NCI-H187 treated with DMSO at 0.1 percent for 48 hours (cell line): ENCODE results near the gene BICD1.

Source experiments
- DNase-seq: peaks from one replicate; lab custom pipeline; 2025; lab: John Stamatoyannopoulos, UW

Gene BICD1

DNA sequence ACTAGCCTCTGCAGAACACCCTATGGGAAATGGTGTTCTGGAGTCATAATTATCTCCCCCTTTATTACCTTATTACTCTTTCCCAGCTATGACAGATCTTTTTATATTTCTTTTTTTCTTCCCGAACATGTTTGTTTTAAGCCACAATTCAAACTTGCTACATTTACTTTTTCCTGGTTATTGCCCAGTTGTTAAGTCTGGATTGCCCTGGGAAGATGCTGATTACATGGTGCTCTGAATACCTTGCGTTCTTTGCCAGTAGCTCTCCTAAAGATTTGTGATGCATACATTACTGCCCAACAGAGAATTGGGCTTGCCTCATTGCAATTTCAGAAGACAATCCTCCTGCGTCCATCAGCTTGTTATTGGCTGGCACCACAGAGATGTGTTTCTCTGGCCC is 174.5 kb downstream of the BICD1 start:
- DNase-seq = no peak

DNA sequence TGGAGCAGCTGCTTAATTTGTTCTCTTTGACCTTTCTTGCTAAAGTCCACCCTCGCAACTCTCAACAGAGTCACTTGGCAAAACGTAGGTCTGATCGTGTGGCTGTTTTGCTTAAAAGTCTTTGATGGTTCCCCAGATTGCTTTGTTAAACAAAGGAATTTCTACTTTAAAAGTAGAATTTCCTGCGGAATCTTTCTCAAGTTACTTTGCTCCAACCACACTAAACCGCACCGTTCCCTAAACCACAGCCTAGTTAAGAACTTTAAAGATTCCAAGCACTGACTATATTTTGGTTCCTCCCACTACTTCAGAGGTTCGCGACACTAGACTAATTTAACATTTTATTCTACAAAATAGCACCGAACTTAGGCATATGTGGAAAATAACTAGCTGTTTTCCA is 177.9 kb downstream of the BICD1 start:
- no peak for DNase-seq

DNA sequence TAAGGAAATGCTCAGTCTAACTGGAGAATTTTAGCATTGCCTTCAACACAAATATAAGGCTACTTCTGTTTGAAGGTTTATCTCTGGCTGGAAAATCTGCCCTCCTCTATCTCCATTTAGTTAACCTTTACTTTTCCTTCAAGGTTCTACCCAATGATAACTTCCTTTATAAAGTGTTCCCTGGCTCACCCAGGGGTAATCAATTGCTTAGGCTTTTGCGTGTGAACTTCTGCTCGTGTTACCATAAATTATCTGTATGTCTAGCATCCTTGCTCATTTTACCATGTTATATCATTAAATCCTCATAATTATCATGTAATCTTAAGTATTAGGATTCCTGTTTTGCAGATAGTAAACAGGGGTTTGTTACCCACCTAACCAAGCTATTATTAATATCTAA is 178.4 kb downstream of the BICD1 start:
- no peak for DNase-seq

DNA sequence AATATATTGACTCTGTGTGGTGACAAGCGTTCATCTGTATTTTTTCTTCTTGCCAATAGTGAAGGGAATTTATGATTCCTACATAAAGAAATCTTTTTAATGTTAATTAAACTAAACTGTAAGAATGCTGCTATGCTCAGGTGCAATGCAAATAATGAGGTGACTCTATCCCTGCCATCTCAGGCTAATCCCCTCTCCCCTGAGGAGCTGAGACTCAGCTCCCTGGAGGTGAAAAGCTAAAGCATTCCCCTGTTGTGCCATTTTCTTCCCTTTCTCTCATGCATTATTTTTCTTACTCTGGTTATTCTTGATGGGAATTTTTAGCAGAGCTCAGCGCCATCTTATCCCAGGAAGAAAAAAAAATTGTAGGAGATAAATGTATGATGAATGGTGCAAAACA is 178.8 kb downstream of the BICD1 start:
- no peak for DNase-seq

DNA sequence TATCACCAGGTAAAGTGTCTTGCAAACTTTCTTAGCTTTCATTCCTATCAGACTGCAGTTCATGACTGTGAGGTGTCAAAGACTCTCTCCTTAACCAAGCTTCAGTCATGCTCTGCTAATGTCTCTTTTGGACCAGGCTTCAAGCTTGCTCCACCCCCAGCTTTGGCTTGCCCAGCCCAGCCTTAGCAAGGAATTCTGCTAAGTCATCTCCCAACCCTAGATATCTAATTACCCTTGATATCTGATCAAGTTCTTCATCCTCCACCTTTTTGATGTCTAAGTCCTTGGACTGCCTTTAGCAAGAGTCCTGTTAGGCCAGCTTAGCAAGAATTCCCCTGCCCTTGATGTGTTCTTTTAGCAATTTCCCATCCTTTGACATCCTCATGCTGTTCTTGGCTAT is 183.8 kb downstream of the BICD1 start:
- no peak for DNase-seq

DNA sequence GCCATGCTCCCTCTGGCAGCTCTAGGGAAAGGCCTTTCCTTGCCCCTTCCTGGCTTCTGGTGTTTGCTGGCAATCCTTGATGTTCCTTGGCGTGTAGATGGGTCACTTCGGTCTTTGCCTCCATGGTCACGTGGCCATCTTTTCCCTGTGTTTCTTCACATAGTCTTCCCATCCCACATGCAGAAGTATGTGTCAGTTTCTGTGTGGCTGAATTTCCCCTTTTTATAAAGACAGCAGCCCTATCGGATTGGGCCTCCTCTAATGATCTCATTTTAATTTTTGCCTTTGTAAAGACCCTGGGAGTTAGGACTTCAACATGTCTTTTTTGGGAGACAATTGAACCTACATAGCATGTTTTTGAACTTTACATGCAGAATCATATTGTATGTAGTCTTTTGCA is 185.5 kb downstream of the BICD1 start:
- DNase-seq = no peak

DNA sequence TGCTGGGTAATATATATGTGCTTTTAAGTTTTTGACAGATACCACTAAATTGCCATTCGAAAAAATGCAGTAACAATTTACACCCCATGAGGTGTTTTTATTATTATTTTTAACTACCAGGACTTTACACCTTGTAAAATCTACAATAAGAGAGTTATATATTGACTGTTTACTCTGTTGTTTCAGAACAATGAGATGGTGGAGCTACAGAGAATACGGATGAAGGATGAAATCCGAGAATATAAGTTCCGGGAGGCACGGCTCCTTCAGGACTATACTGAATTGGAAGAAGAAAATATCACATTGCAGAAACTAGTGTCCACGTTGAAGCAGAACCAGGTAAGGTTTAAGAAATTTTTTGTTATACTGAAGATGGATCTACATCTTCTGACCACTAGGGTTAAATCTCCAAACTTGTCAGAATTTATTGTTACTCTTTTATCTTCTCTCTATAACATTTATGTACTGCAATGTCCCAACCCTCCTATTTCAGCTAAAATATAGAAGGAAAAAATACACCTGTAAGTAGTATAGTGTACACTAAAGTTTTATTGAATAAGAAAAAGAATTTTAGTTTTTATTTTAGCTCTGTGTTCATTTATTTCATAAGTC is 187.3 kb downstream of the BICD1 start:
- DNase-seq = no peak

DNA sequence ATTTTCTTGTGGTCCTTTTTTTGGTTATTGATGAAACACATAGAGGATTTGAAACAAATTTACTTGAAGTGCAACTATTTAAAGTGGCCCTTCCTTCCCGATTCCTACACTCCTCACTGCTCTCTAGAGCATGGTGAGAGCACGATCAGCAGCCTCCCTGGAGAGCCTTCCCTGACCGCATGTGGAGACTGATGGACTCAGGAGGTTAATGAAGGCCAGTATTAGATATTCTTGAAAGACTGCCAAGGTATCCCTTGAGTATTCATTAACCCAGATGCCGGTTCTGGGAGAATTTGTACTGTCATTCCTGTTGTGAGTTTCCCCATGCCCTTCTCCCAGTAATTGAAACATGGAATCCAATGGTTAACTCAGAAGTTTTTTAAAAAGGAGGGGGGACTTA is 189.9 kb downstream of the BICD1 start:
- no peak for DNase-seq

DNA sequence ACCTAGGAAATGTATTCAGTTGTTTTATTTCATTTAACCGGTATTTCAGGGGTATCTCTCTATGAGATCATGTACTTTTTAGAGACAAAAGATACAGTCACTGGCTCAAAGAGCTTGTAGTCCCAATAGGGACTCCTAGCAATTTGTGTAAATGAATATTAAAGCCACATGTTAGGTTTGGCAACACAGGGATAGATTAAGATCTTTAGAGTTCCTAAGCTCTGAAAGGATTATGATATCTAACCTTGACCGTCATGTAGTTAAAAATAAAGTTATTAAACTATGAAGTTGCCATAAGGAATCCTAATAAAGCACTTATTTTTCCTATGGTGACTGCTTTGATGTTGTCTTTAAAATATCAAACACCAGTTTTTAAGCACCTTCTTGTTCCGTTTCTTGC is 192.3 kb downstream of the BICD1 start:
- no peak for DNase-seq

DNA sequence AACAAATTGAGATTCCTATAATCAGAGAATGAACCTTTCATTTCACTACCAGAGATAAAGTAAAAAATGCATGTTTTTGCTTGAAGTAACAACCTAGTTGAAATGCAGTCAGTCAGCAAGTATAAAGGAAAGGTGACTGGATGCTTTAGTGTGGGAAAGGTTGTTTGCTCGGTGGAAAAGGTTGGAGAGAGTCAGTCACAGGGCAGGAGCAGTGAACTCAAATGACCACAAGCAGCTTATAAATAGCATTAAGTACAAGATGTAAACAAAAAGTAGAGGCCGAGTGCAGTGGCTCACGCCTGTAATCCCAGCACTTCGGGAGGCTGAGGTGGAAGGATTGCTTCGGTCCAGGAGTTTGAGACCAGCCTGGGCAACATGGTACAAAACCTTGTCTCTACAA is 194.6 kb downstream of the BICD1 start:
- DNase-seq = no peak

DNA sequence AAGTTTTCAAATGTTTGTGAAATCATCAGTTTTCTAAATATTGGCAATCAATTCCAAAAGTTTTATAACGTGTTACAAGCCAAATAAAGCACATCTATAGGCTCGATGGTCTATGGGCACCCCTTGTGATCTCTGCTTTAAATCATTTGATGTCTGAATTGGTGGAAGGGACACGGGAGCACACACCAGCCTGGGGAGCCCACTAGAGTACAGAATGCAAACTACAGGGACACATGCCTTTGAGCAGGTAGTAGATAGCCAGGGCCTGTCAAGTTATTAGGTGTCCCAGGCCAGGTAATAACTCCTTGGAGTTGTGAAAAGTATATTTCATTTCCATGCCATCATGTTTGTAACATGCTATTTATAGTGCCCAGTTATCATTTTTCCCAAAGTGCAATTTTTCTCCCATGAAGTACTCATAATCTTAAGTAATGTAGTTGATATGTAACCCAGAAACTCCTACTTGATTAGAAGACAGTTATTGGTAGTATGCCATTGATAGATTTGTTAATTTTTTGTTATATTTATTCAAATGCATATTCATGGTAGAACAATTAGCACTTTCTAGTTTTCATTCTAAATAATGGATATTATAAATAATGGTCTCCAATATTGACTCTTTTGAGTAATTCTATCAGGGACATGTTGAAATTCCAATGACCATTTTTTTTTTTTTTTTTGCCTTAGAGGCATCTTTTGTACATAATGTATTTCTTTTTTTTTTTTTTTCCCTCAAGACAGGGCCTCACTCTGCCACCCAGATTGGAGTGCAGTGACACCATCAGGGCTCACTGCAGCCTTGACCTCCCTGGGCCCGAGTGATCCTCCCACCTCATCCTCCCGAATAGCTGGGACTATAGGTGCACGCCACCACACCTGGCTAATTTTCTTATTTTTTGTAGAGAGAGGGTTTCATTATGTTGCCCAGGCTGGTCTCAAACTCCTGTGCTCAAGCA is 195.8 kb downstream of the BICD1 start:
- no peak for DNase-seq

DNA sequence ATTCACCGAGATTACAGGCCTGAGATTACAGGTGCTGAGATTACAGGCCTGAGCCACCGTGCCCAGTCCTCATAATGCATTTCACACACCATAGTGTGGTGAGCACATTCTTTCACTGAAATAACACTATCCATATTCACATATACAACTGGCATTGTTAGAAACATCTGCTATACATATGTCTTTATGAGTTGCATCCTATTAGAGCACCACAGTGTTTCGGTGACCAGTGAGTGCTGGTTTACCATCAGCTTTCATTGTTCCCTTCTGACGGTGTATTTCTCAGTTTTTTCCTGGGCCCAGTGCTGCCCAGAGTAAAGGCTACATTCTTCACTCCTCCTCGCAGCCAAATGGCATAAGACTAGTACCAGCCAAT is 196.5 kb downstream of the BICD1 start:
- DNase-seq = no peak

DNA sequence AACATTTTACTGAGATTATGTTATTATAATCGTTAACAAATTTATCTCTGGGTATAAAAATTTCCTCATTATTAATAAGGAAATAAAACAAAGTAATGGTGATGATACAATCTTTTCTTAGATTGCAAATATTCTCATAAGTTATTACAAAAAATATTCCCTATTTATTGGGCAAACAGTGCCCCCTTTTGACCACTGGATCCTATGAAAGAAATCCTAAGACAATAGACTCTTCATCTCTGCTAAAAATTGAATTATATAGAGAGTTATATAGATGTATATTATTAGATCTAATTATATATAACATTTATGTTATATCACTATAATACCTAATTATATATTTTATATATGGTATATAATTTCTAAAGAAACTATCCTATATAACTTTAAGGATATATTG is 198.5 kb downstream of the BICD1 start:
- no peak for DNase-seq

DNA sequence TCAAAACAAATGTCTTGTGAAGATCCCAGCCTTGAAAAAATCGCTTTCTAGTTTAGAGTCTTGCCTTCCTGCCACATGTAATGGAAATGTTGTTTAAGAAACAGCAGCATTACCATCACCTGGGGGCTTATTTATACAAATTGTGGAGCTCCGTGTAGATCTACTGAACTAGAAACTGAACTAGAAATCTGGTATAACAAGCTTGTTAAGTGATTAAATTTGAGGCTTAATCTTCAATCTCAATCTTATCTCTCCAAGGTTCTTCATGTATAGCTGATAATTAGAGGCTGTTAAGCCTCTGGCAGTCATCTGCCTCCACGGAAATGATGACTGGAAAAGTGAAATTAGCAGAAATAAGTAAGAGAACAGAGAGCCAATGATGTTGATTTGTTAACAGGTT is 200.7 kb downstream of the BICD1 start:
- DNase-seq = no peak

DNA sequence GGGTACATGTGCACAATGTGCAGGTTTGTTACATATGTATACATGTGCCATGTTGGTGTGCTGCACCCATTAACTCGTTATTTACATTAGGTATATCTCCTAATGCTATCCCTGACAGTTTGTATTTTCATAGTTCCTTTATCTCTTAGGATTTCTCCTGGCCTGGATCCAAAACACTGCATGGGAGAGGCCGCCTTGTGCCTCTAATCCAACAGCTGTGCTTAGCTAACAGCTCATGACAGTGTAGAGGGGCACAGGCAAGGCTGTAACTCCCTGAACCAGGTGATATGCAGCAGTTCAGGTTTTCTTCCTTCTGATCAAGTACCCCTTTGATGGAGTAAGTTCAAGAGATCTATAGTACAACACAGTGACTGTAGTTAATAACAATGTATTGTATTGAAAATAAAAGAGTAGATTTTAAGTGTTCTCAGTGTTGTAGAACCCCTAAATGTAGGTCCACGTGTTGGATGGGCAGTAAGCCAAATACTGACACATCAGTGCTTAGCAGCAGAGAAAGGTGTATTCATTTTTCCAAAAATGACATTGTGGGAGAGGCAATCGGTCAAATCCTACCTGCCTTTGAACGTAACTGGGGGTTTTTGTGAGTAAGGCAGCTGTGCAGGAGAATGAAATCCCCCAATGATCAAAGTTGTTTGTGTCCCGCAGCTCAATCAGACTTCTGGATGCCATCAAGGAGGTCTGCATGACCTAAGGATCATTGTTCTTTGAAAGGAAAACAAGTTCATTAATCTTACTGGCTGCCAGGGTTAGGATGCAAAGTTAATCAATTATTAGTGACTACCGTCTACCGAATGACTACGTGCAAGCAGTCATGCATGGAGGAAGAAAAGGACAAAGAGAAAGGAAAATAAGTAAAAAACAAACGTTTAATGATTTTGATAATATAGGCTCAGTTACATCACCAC is 203.4 kb downstream of the BICD1 start:
- no peak for DNase-seq

DNA sequence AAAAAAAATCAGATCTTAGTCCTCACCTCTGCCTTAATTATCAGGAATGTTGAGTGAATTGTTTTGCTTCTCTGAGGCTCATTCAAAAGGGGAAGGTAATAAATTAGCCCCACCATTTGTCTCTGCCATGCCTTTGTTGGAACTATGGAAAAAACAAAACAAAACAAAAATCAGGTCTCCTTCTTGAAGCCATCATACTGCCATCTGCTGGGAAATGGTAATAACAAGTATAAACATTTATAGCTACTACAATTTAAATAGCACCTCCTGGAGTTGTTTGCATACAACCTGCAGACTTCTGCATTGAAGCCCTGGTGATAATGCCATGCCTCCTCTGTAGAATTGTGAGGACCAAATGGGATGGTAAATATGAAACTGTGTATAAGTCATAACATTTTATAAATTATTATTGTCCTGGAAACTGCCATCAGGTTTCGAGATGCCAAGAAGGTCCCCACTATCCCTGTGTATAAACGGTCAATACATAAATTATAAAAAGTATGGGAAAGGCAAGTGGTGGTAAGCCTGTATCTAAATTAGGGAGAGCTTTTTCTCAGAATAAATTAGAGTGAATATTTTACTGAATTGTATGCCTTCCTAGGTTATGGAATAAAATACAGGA is 205.5 kb downstream of the BICD1 start:
- peak; percentile 59 for DNase-seq

DNA sequence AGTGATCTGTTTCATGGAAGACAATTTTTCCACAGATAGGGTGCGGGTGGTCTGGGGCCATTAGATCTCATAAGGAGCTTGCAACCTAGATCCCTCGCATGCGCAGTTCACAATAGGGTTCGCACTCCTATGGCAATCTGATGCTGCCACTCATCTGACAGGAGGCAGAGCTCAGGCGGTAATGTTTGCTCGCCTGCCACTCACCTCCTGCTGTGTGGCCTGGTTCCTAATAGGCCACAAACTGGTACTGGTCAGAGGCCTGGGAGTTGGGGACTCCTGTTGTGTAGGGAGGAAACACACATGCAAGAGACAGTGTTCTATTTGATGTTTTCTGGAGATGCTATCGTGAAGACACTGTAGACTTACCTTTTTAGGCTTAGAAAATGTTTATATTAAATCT is 215.7 kb downstream of the BICD1 start:
- DNase-seq = no peak

DNA sequence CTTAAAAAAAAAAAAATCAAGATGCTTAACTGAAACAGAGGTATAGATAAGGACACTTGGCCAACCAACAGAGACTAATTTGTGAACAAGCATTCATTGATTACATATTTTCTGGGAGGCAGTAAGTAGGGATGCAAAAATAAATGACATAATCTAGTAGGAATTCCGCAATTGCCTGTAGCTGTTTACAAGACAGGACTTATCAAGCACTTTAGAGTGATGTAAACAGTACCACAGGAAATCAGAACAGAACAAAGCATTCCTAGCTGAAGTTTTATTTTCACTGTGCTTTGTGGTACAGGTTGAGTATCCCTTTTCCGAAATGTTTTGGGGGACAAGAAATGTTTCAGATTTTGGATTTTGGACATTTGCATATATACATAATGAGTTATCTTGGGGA is 224.5 kb downstream of the BICD1 start:
- DNase-seq = no peak

DNA sequence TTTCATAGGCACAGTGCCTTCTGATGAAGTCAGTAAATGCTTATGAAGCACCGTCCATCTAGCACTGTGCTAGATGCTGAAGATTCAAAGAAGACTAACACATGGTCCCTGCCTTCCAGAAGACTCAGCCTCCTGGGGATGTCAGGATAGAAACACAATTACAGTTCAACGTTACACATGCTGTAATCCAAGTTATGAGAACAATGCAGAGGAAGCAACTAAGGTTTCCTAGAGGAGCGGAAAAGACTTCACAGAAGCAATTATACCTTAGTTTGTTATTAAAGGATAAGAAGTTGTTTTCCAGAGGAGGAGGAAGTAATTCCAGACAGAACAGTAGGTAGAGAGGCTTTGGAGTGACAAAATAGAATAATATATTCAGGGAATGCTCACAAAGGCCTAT is 225.8 kb downstream of the BICD1 start:
- DNase-seq = no peak

DNA sequence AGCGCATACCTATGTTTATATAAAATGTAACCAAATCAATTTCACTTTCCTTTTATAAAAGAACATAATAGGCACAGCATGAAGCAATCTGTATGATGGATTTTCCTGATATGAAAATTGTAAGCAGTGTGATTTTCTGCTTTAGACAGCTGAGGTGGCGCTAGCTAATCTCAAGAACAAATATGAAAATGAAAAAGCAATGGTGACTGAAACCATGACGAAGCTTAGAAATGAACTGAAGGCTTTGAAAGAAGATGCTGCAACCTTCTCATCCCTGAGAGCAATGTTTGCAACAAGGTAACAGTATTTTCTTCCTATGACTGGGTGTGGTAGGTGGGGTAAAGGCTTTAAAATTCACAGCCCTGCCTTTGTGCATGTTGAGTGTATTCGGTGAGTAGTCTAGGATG is 227.7 kb downstream of the BICD1 start:
- DNase-seq = no peak

DNA sequence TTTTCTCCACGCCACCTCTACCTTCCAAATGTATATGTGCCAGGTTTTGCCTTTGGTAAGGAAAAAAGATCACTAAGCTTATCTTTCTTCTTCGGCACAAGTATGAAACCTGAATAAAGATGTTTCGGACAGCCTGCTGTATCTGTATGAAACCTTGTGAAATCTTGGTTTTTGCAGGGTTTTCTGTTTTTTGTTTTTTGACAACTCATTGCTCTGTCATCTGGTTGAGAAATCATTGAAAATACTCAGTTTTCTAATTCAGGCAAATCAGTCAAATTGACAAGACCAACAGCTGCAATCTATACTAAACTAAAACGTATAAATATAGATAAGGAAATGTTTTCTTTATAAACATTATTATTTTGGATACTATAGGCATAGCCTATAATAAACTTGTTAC is 229.6 kb downstream of the BICD1 start:
- DNase-seq = no peak

DNA sequence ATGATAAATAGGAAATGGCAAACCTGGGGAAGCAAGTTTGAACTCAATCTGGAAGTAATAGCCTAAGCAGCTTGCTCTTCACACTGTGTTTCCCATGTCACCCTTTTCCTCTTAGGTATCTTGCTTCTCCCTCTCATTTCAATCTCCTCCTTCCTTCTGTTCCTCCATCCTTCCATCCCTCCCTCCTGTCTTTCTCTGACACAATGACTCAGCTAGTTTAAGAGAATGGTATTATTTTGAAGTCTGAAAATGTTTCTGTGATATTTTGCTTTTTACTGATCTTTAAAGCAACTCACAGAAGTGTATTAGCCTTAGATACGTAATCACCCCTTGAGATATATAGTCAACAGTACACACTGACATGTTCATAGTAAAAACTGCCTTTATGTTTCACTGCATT is 236.8 kb downstream of the BICD1 start:
- DNase-seq = no peak
